GM21529 (cell line): ENCODE measurements around the gene DOLPP1.
"Not testable (repeated sequence)": the region's sequence is repeated elsewhere in the genome, so short reads cannot be mapped to it uniquely, and the experiment has no call there.

Experiments used
- ATAC-seq: cut with Tn5 transposase; IDR thresholded peaks from one replicate; pipeline ENCODE4 v1.9.1; 2021; ENCODE audit not compliant: unreplicated experiment

The DOLPP1 gene, protein sequence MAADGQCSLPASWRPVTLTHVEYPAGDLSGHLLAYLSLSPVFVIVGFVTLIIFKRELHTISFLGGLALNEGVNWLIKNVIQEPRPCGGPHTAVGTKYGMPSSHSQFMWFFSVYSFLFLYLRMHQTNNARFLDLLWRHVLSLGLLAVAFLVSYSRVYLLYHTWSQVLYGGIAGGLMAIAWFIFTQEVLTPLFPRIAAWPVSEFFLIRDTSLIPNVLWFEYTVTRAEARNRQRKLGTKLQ

DNA sequence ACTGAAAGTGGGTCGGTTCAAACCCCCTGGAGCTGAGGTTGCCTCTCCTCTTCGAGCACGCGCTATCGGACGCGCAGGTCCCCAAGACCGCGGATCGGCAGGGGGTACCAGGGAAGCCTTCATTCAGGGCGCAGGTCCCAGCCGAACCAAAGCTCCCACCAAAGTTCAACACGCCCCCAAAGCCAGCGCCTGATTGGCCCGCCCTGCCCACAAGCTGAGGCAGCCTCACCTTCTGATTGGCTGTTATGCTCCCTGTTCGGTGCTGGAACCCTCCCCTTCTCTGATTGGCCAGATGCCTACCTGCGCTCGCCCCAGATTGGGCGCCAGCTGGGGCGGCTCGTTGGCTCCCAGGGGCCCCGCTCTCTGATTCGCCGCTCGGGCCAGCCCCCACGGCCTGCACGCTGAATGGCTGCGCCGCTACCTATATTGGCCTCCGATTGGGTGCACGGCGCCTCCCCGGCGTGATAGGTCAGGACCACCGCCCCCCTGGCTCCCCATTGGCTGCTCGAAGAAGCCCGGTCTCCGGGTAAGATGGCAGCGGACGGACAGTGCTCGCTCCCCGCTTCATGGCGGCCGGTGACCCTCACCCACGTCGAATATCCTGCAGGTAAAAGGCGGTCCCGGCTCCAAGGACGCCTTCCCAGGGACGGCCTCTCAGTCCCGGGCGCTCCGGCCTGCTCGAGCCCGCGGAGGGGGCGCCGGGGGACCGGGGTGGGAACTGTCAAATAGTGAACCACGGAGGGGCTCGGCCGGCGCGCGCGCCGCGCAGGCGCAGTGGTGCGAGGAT is at the start of gene DOLPP1:
DOLPP1 (plus strand) TSS at position 511 of the 787 bp plus-strand sequence; CDS start at position 532, 21 bp downstream.
- ATAC-seq: peak; percentile 91

DNA sequence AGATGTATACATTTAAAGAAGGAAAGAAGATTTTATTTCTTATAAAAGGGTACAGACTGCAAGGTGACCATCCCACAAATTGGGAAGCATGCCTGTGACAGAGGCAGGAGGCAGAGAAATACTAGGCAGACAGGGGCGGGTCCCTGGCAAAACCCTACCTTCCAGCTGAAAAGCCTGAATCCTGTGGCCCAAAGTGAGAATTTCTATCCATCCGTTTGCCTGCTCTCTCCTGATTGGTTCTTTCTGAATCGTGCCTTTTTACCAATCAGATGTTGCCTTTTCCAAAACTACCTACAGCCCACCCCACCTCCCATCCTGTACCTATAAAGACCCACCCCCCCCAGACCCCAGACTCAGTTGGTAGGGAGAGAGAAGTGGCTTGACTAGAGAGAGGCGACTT is 49.4 kb upstream of the DOLPP1 start:
- ATAC-seq: no peak

GRCh38 chr9:129032541-129033159 is 48.3 kb upstream of the DOLPP1 start:
- ATAC-seq: no peak

DNA sequence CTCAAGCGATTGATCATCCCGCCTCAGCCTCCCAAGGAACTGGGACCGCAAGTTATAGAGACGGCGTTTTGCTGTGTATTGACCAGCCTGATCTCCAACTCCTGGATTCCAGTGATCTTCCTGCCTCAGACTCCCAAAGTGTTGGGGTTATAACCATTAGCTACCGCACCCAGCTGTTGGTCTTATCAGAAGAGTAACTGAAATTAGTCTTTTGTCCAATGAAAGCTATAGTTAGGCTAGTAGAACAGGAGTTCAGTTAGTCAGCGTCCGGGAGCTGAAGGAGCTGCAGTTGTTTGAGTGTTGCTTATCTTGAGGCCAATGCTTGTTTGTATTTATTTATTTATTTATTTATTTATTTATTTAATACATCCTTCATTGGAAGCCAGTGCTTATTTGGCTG is 47.7 kb upstream of the DOLPP1 start:
- no peak for ATAC-seq

DNA sequence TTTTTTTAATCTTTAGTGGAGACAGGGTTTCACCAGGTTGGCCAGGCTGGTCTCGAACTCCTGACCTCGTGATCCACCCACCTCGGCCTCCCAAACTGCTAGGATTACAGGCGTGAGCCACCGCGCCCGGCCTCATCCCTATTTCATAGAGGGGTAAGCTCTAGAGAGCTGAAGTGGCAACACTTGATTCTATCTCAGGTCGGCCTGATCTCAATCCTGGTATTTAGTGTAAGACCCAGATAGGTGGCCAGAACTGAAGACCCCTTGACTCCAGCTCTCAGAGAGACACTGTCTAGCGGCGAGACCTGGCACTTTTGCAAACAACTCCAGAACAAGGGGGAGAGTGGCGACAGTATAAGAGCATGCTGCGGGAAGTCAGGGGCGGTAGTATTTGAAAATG is 45.1 kb upstream of the DOLPP1 start:
- not testable (repeated sequence) for ATAC-seq

- peak; percentile 97 for ATAC-seq
Measured at GRCh38 chr9:129036241-129036922, 44.5 kb upstream of the DOLPP1 start, which contains the start of gene MIGA2. Gene MIGA2 (plus strand): TSS chr9:129036626. CDS start chr9:129040595, 3,969 bp downstream.

DNA sequence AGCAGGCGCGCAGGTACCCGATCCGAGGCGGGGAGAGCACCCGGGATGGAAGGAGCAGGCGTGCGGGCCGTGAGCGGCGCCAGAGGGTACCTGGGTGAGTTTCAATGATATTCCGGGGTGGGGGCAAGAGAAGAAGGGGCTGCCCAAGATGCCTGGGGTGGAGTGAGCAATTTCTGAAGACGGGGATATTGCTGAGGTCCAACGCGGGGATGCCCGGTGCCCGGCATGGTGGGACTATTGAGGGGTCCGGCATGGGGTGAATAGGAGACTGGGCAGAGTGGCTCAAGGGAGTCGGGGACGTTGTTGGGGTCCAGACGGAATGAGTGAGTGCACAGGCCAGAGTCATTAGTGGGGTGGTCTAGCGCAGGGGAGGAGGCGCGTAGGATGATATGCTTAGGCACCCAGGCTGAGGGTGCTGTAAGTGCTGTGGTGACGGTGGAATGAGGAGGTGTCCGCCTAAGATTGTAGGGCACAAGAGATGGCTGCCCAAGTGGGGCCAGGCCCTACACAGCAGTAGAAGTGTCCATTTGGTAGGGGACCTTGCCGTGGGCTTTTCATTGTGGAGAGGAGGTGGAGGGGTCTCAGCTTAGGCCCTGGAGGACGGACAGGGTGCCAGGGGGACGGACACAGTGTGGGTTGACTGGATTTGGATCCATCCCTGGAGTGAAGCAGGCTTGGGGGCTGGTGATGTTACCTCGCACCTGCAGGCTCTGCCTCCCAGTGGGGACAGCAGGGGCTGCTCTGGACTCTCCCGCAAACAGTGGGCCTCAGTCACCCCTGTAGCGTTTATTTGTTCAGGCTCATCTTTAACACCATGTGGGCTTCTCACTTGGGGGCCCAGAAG is 43.8 kb upstream of the DOLPP1 start:
- ATAC-seq: no peak

GRCh38 chr9:129037767-129038098 is 43.2 kb upstream of the DOLPP1 start:
- no peak for ATAC-seq

GRCh38 chr9:129038109-129038852 is 42.6 kb upstream of the DOLPP1 start:
- ATAC-seq: no peak

- ATAC-seq: no peak
Measured at GRCh38 chr9:129040113-129040643, 40.7 kb upstream of the DOLPP1 start.

- ATAC-seq: no peak
Measured at GRCh38 chr9:129042016-129042415, 38.9 kb upstream of the DOLPP1 start.

GRCh38 chr9:129052592-129052991 is 28.3 kb upstream of the DOLPP1 start:
- ATAC-seq: no peak

DNA sequence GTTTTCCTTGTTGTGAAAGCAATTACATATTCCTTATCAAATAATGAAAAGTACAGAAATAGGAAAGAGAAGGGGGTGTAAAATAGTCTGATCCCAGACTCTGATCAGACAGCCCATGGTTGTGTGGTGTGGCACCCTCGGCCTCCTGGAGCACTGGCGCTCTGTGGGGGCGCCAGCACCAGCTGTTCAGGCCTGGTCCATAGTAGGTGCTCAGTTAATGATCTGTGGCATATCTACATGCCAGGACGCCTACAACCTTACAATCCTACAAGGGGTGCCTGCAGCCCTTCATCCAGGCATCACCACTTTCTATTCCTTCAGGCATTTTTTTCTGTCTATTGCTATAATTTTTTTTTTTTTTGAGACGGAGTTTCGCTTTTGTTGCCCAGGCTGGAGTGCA is 27.9 kb upstream of the DOLPP1 start:
- ATAC-seq: no peak

DNA sequence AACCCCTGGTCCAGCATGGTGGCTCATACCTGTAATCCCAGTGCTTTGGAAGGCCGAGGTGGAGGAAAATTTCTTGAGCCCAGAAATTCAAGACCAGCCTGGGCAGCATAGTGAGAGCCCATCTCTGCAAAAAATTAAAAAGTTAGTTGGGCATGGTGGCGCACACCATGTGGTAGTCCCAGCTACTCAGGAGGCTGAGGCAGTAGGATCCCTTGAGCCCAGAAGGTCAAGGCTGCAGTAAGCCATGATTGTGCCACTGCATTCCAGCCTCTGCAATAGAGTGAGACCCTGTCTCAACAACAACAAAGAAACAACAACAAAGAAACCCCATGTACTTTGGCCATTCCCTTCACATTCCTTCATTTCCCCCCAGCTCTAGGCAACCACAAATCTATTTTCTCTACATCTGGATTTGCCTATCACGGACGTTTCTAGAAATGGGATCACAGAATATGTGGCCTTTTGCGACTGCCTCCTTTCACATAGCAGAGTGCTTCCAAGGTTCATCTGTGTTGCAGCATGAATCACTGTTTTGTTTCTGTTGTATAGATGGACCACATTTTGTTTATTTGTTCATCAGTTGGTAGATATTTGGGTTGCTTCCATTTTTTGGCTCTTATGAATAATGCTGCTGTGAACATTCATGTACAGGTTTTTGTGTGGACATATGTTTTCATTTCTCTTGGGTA is 26.6 kb upstream of the DOLPP1 start:
- ATAC-seq: no peak

DNA sequence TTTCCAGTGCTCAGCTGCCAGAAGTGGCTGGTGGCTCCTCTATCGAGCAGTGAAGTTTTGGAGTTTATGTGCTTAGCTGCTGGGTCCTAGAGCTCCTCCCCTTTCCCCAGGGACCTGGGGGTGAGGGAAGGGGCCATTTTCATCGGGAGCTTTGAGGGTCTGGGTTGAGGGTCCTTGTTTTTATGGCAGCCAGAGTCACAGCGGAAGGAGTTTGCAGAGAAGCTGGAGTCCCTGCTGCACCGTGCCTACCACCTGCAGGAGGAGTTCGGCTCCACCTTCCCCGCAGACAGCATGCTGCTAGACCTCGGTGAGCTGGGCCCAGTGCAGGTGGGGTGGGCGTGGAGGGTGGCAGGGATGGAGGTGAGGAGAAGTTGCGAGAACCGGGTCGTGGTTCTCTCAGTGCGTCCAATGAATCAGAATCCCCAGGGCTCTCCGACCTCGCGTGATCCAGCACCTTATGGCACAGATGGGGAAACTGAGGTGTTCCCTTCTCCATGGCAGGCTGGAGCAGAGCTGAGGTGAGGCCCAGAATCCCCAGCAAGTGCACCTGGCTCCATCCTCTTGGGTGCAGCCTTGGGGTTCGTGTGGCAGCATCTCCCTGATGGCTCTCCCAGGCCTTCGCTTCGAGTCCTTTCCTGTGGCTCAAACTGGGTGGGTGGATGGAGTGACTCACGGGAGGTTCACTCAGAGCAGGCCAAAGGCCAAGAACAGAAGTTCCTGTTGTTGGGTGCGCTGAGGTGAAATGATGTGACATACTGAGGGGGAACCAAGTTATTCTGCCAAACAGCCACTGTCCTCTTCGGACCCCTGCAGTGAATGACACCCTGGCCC is 21.7 kb upstream of the DOLPP1 start:
- ATAC-seq: no peak

DNA sequence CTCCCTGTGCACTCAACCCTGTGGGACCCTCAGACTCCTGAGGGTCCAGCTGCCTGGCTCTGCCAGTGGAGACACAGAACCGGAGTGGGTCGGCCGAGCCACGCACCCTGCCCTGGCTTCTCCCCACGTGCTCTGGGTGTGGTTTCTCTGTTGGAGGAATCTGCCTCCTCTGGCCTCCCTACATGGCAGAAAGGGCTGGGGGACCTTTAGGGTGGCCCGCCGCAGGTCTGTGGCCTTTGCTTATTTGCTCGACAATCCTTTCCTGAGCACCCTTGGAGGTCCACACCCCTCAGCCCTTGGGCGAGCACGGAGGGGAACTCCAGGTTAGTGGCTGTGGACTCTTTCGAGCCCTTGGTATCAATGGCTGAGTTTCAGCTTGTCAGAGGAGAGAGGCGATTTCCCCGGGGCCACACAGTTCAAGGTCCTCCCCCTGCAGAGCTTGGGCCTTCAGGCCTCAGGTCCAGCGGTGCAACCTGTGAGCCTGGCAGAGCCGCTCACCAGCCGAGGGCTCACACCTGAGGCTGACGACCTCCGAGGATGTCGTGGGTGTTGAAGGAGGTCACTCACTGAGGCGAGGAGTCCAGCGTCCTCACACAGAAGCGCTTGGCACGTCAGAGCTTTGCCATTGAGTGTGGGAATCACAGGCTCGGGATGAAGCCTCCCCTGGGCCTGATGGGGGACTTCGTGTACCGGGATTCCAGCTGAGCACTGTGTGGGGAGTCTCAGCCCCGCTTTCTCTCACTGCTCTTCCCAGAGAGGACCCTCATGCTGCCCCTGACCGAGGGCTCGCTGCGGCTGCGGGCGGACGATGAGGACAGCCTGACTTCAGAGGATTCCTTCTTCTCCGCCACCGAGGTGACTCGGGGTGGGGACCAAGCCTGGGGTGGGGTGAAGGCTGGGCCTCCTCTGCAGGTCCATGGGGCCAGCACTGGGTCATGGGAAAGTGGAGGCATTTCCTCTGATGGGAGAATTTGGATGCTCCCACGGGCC is 20.8 kb upstream of the DOLPP1 start:
- no peak for ATAC-seq

GRCh38 chr9:129060991-129061390 is 19.9 kb upstream of the DOLPP1 start:
- no peak for ATAC-seq
